H1 (cell line): ENCODE data around the gene LRRC25. TPM values are rescaled to one million over a fixed set of nuclear protein-coding genes. Genes with fewer than 3 reads are reported as not detected.
"Not testable (repeated sequence)": the region's sequence is repeated elsewhere in the genome, so short reads cannot be mapped to it uniquely, and the experiment has no call there.

ENCODE experiments used
- CTCF ChIA-PET: fragments of 300-600 bp; sonication (Branson Sonifier 250); formaldehyde crosslinking; loops from one replicate; lab custom pipeline; 2021; ENCODE audit not compliant: partially characterized antibody; lab: Charles Lee
- POLR2A ChIA-PET: fragments of 300-600 bp; sonication (Branson Sonifier 250); formaldehyde crosslinking; loops from one replicate; lab custom pipeline; 2021; ENCODE audit warnings: inconsistent platforms; ENCODE audit not compliant: partially characterized antibody; lab: Charles Lee
- DNase-seq, 2 experiments: peaks; one replicate each; pipeline versions ENCODE4 v3.0.0 to v3.0.0-alpha.2; 2010 to 2022; ENCODE audit warnings: low spot score in 2 of 2, low read depth in 1 of 2, mixed read lengths in 1 of 2
- FAIRE-seq: peaks from 2 replicates; lab custom pipeline; 2011; peaks lifted over from hg19 to GRCh38; lab: Jason Lieb, UNC
- H2AFZ ChIP-seq: 2 replicates; pipeline ENCODE4 v1.8.1; 2012; ENCODE audit warnings: low read length, inconsistent platforms
- H2AK5ac ChIP-seq: 2 replicates; pipeline ENCODE4 v1.6.1; 2013; ENCODE audit warnings: low read depth, low read length
- H2BK120ac ChIP-seq: replicated peaks from 2 replicates; pipeline ENCODE3; 2013; ENCODE audit warnings: low read depth, low read length, inconsistent platforms
- H2BK12ac ChIP-seq: 2 replicates; pipeline ENCODE4 v1.6.1; 2013; ENCODE audit warnings: low read depth, low read length
- H2BK15ac ChIP-seq: 2 replicates; pipeline ENCODE4 v1.6.1; 2013; ENCODE audit warnings: low read length
- H2BK20ac ChIP-seq: 2 replicates; pipeline ENCODE4 v1.6.1; 2013; ENCODE audit warnings: low read length
- H2BK5ac ChIP-seq: 2 replicates; pipeline ENCODE4 v1.6.1; 2013; ENCODE audit warnings: low read depth, low read length
- H3K14ac ChIP-seq: 2 replicates; pipeline ENCODE4 v1.6.1; 2013; ENCODE audit warnings: inconsistent platforms; ENCODE audit not compliant: insufficient read length
- H3K18ac ChIP-seq: 2 replicates; pipeline ENCODE4 v1.6.1; 2013; ENCODE audit warnings: low read length; ENCODE audit errors: extremely low read depth
- H3K23ac ChIP-seq: 2 replicates; pipeline ENCODE4 v1.6.1; 2013; ENCODE audit warnings: inconsistent platforms; ENCODE audit not compliant: insufficient read length
- H3K23me2 ChIP-seq: 2 replicates; pipeline ENCODE4 v1.6.1; 2013; ENCODE audit warnings: low read depth, low read length
- H3K27ac ChIP-seq: 2 replicates; pipeline ENCODE4 v1.6.1; 2011; ENCODE audit warnings: low read depth, low read length, inconsistent platforms
- H3K27me3 ChIP-seq, 4 experiments: replicated peaks in 1 of 4; 1 replicate in 1 of 4; 2 replicates in 3 of 4; pipeline versions ENCODE4 v1.6.1 to v1.8.1; 2011 to 2013; ENCODE audit warnings: low read length in 3 of 4, mild to moderate bottlenecking in 3 of 4, inconsistent platforms in 2 of 4, mixed read lengths in 2 of 4, moderate library complexity in 1 of 4; ENCODE audit not compliant: control insufficient read depth in 3 of 4, insufficient read depth in 3 of 4; ENCODE audit errors: extremely low read depth in 1 of 4
- H3K36me3 ChIP-seq, 4 experiments: 2 replicates each; pipeline versions ENCODE4 v1.6.1 to v1.8.1; 2011 to 2013; ENCODE audit warnings: mild to moderate bottlenecking in 4 of 4, low read length in 3 of 4, moderate library complexity in 2 of 4, control low read depth in 1 of 4, inconsistent platforms in 1 of 4; ENCODE audit not compliant: insufficient read depth in 4 of 4, control insufficient read depth in 2 of 4
- H3K4ac ChIP-seq: replicated peaks from 2 replicates; pipeline ENCODE3; 2013; ENCODE audit warnings: low read length, low read depth, mixed read lengths, inconsistent platforms; ENCODE audit not compliant: insufficient read length
- H3K4me1 ChIP-seq, 4 experiments: replicated peaks in 1 of 4; 1 replicate in 1 of 4; 2 replicates in 3 of 4; pipeline versions ENCODE4 v1.6.1 to v1.8.1; 2011 to 2013; ENCODE audit warnings: low read length in 3 of 4, inconsistent platforms in 2 of 4, mixed read lengths in 1 of 4; ENCODE audit not compliant: insufficient read depth in 4 of 4, control insufficient read depth in 3 of 4
- H3K4me2 ChIP-seq, 2 experiments: 2 replicates each; pipeline versions ENCODE4 v1.6.1 to v1.8.1; 2011 to 2013; ENCODE audit warnings: low read depth in 2 of 2, low read length in 2 of 2, control low read depth in 1 of 2, inconsistent platforms in 1 of 2, mild to moderate bottlenecking in 1 of 2; ENCODE audit not compliant: insufficient read depth in 1 of 2
- H3K4me3 ChIP-seq, 4 experiments: fragments of 200-600, 300-600 bp in 1 of 4; sonication (generic), shearing (Covaris generic), sonication (Bioruptor Twin) in 1 of 4; 2 replicates each; pipeline versions ENCODE4 v1.5.1 to v1.8.1; 2011 to 2016; ENCODE audit warnings: low read length in 4 of 4, low read depth in 3 of 4, control low read depth in 2 of 4, inconsistent platforms in 2 of 4, mild to moderate bottlenecking in 2 of 4, mixed read lengths in 1 of 4, moderate library complexity in 1 of 4; ENCODE audit not compliant: insufficient read depth in 2 of 4; ENCODE audit errors: extremely low read depth in 1 of 4
- H3K56ac ChIP-seq: replicated peaks from 2 replicates; pipeline ENCODE3; 2013; ENCODE audit warnings: low read depth, mild to moderate bottlenecking, mixed read lengths, low read length, inconsistent platforms; ENCODE audit not compliant: insufficient read length
- H3K79me1 ChIP-seq: 2 replicates; pipeline ENCODE4 v1.6.1; 2013; ENCODE audit warnings: low read depth, low read length, control low read depth
- H3K79me2 ChIP-seq, 2 experiments: 2 replicates each; pipeline versions ENCODE4 v1.6.1 to v1.8.1; 2012 to 2013; ENCODE audit warnings: low read length in 2 of 2, mild to moderate bottlenecking in 2 of 2, inconsistent platforms in 1 of 2; ENCODE audit not compliant: insufficient read depth in 2 of 2, control insufficient read depth in 1 of 2
- H3K9ac ChIP-seq, 4 experiments: replicated peaks in 1 of 4; 1 replicate in 1 of 4; 2 replicates in 3 of 4; pipeline versions ENCODE4 v1.6.1 to v1.8.1; 2011 to 2013; ENCODE audit warnings: low read depth in 3 of 4, low read length in 3 of 4, control low read depth in 2 of 4, mild to moderate bottlenecking in 2 of 4, moderate library complexity in 2 of 4, inconsistent platforms in 1 of 4; ENCODE audit errors: extremely low read depth in 1 of 4
- H3K9me3 ChIP-seq, 2 experiments: 2 replicates each; pipeline versions ENCODE4 v1.6.1 to v1.8.1; 2012 to 2013; ENCODE audit warnings: mild to moderate bottlenecking in 2 of 2, moderate library complexity in 2 of 2, control low read depth in 1 of 2, inconsistent platforms in 1 of 2, low read depth in 1 of 2, low read length in 1 of 2, mixed read lengths in 1 of 2; ENCODE audit not compliant: insufficient read depth in 2 of 2
- H4K20me1 ChIP-seq, 2 experiments: replicated peaks in 1 of 2; 2 replicates each; pipeline versions ENCODE3 to v1.8.1; 2011 to 2013; ENCODE audit warnings: inconsistent platforms in 2 of 2, low read length in 2 of 2, mild to moderate bottlenecking in 1 of 2; ENCODE audit not compliant: insufficient read depth in 2 of 2, control insufficient read depth in 1 of 2
- H4K5ac ChIP-seq: 2 replicates; pipeline ENCODE4 v1.6.1; 2013; ENCODE audit warnings: low read length, low read depth, mixed read lengths, inconsistent platforms; ENCODE audit not compliant: insufficient read length
- H4K8ac ChIP-seq: 2 replicates; pipeline ENCODE4 v1.8.0; 2013; ENCODE audit warnings: mild to moderate bottlenecking, moderate library complexity, low read length, inconsistent platforms; ENCODE audit not compliant: insufficient read depth; ENCODE audit errors: extremely low read depth
- H4K91ac ChIP-seq: replicated peaks from 2 replicates; pipeline ENCODE3; 2013; ENCODE audit warnings: low read length, mixed read lengths, inconsistent platforms; ENCODE audit not compliant: insufficient read length
- WGBS, 2 experiments: shearing (Covaris generic) in 1 of 2; methylation state at CpG; one replicate each; pipeline versions ENCODE4 v1.1.6 to v1.1.7; 2013 to 2015; ENCODE audit warnings: low lambda C conversion rate in 2 of 2, mixed read lengths in 2 of 2, inconsistent platforms in 1 of 2, low coverage in 1 of 2, missing lambda C conversion rate in 1 of 2; ENCODE audit not compliant: insufficient replicate concordance in 2 of 2, insufficient coverage in 1 of 2, insufficient read length in 1 of 2; ENCODE audit errors: extremely low coverage in 1 of 2, missing lambda C conversion rate in 1 of 2; 5-methylcytosine and 5-hydroxymethylcytosine counted together
- polyA plus RNA-seq, 7 experiments: library from polyadenylated mRNA; depleted of rRNA in 3 of 7; stranded (reverse) in 5 of 7; unstranded in 2 of 7; fragments of >200 nt in 5 of 7; fragments of 200-250 nt in 2 of 7; gene quantifications; 1 replicate in 5 of 7; 2 replicates in 1 of 7; 4 replicates in 1 of 7; pipeline versions ENCODE4 v1.2.1 to v1.2.3, GENCODE V29; 2011 to 2013; ENCODE audit warnings: missing spikeins in 2 of 7, mixed read lengths in 2 of 7
- total RNA-seq: library from RNA; stranded (reverse); fragmentation: NEBNext Ultra II Directional; extraction: Animal tissue kit (Norgen Biotek cat#: 25700); gene quantifications from 2 replicates; pipeline ENCODE4 v1.2.1, GENCODE V29; 2021

The LRRC25 gene
- total and polyA plus RNA-seq, 2 of the 8 experiments (the other 6 are each of a cell fraction or from before 2014, with no cell fraction given): 0.20 to 0.41 TPM

- CTCF ChIA-PET: interaction anchor here (0.7 to 2.4 kb wide), 7 partner anchors 9 to 105 kb away, joined by 3 to 9 read pairs (median 5); no protein-coding TSS in a partner anchor
- not testable (repeated sequence) for H4K20me1 ChIP-seq, H3K36me3 ChIP-seq, H3K14ac ChIP-seq, H3K9ac ChIP-seq, H2BK15ac ChIP-seq, H2AK5ac ChIP-seq, H2BK20ac ChIP-seq, H3K79me2 ChIP-seq, H3K4ac ChIP-seq, H3K4me1 ChIP-seq, H3K9me3 ChIP-seq, H3K23me2 ChIP-seq, H3K56ac ChIP-seq, H3K23ac ChIP-seq, H3K27ac ChIP-seq, DNase-seq, H3K4me3 ChIP-seq, H2BK120ac ChIP-seq, H3K18ac ChIP-seq, H4K91ac ChIP-seq, FAIRE-seq, H4K5ac ChIP-seq, H4K8ac ChIP-seq, H3K79me1 ChIP-seq, H2BK12ac ChIP-seq, H2BK5ac ChIP-seq, H3K4me2 ChIP-seq, H2AFZ ChIP-seq
- 92% methylated on average over 10 of the region's 11 CpGs; no CpG with 5 or more reads in 1 of the 2 experiments for WGBS, 2 experiments
- POLR2A ChIA-PET: interaction anchor here (0.7 kb wide), 1 partner anchor 56 kb away, joined by 3 read pairs; no protein-coding TSS in a partner anchor
- peaks cover 0 to 15% (median 7%) of the 10 kb centered on the region in 4 experiments; a peak in 4 of 7 replicates for H3K27me3 ChIP-seq
Observed at GRCh38 chr19:18383622-18384021, 13.8 kb downstream of the LRRC25 start.
